AG09309 (cell line): ENCODE data around the gene ADAT1.

Source experiments
- DNase-seq: peaks from one replicate; pipeline ENCODE4 v3.0.0-alpha.2; 2010; ENCODE audit warnings: low read depth
- H3K4me3 ChIP-seq: 2 replicates; pipeline ENCODE4 v1.5.1; 2011; ENCODE audit warnings: mild to moderate bottlenecking, low read depth, low read length, moderate library complexity; ENCODE audit not compliant: control insufficient read depth
- TF ChIP-seq, protein P1 (sequence below): IDR thresholded peaks from 2 replicates; pipeline ENCODE4 v1.5.1; 2011; ENCODE audit warnings: mild to moderate bottlenecking, low read depth, low read length, inconsistent platforms; ENCODE audit not compliant: insufficient read depth, control insufficient read depth; ENCODE audit errors: missing control alignments

Gene ADAT1

DNA sequence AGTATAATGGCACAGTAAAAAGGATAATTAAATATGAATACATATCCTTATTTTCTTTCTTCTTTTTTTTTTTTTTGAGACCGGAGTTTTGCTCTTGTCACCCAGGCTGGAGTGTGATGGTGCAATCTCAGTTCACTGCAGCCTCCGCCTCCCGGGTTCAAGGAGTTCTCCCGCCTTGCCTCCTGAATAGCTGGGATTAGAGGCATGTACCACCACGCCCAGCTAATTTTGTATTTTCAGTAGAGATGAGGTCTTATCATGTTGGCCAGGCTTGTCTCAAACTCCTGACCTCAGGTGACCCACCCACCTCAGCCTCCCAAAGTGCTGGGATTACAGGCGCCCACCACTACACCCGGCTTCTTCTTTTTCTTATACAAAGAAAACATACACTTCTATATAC, 44.9 kb downstream of the ADAT1 start:
- no peak for DNase-seq
- no peak overlapping the region for H3K4me3 ChIP-seq
- TF ChIP-seq, protein P1, sequence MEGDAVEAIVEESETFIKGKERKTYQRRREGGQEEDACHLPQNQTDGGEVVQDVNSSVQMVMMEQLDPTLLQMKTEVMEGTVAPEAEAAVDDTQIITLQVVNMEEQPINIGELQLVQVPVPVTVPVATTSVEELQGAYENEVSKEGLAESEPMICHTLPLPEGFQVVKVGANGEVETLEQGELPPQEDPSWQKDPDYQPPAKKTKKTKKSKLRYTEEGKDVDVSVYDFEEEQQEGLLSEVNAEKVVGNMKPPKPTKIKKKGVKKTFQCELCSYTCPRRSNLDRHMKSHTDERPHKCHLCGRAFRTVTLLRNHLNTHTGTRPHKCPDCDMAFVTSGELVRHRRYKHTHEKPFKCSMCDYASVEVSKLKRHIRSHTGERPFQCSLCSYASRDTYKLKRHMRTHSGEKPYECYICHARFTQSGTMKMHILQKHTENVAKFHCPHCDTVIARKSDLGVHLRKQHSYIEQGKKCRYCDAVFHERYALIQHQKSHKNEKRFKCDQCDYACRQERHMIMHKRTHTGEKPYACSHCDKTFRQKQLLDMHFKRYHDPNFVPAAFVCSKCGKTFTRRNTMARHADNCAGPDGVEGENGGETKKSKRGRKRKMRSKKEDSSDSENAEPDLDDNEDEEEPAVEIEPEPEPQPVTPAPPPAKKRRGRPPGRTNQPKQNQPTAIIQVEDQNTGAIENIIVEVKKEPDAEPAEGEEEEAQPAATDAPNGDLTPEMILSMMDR: no peak

DNA sequence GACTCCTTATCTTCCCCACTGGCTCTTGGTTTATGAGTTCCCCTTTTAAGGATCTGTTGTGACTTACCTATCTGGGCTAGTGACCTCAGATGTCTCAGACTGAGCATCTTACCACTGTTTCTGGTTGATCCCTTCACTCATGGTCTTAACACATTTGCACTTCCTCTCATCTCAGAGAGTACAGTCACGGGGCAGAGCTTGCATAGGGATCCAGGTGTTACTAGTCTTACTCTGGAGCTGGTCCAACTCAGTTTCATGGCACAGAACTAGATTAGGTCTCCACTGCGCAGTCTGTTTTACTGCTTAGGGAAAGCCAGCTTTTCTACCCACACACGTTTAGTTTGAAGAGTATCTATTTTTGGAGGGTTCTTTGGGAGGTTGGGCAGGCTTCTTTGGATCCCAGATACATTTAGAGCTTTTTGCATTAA, 46.7 kb downstream of the ADAT1 start:
- no peak overlapping the region for H3K4me3 ChIP-seq
- DNase-seq: no peak
- TF ChIP-seq, protein P1: no peak

DNA sequence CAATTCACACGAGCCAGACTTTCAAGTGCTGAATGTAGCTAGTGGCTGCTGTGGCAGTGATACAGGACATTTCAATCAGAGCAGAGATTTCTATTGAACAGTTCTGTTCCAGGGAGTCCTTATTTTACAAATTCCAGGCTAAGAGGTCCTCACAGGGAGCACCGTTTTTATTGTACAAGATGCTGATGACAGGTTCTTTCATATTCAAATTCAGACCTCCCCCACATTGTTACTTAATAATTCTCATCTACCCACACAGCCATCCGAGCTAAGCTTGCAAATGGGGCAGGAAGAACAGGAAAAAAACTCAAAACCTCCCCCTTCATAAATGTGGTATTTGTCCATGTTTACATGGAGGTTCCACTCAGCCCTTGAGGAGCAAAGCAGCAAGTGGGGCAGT, 47.1 kb downstream of the ADAT1 start:
- H3K4me3 ChIP-seq: no peak overlapping the region
- DNase-seq: no peak
- TF ChIP-seq, protein P1: no peak

DNA sequence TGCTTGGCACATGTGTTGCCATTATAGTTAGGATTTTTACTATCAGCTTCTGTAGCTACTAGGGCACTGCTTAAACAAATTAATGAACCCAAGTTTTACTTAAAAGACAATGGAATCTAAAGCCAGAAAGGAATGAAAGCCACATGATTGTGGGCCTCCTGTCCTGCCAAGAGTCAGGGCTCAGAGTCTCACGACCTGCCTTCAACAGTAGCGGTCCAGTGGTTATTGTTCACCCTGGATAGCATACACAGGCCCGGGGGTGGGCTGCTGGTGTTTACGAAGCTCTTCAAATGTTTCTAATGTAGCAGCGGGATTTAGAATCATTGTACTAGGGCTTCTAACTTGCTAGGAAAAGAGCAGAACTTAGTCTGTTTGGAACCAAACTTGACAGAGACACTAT, 49.1 kb downstream of the ADAT1 start:
- TF ChIP-seq, protein P1: no peak

DNA sequence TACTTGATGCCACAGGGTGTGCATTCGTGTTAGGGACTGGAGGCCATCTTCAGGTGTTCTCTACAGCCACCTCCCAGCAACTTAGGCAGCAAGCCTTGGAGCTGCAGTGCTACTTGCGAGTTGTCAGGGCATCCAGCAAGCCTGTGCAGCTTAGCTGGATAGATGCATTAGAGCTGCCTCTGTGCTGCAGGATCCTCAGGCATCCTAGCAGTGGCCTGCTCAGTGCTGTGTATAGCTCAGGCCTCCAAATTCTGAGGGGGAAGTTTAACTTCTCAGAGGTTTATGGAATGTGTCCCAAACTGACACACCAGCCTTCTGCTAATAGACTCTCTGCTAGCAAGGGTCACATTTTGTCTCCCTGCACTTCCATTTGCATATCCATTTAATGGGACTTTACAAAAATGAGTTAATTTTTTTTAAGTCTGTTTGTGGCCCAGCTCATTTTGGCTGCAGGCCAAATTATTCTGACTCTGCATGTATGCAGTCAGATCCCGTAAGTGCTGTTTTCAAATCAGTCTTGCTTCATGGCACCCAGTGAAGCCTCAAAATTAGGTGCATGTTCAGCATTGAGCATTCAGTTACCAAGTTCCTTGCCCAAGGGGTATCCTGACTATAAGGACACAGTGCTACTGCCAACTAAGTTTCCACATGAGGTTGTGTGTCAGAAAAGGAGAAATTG, 50.1 kb downstream of the ADAT1 start:
- no peak for DNase-seq
- H3K4me3 ChIP-seq: no peak overlapping the region
- TF ChIP-seq, protein P1: no peak

More for the DNA sequence above, 49.1 kb downstream of the ADAT1 start:
- H3K4me3 ChIP-seq: no peak overlapping the region
- no peak for DNase-seq

DNA sequence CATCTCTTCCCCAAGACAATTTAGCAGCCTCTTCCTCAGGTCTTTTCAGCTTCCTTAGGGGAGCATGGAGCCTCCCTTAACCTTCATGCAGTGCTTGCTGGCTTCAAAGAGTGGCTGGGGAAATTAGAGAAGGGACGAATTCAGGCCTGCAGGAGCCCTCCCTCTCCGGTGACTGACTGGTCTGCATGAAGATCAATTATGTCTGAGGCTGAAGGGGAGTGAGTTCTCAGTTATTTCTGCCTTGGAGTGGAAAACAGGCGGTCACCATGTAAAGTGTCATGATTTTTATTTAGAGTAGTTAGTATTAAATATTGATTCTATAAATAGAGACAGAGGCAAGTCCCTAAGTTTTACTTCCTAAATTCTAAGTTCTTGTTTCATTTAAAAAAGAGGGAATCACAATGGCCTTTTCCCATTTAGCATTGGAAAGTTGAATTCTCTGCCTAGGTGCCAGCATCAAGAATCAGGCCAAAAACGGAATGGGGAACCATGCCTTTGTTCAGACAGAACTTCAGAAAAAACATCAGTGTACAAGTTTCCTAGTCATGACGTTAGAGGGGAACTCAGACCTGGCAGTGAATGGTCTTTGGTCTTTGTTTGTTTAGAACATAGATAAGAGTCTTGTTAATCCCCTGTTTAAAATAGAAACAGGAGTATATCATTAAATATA, 52.5 kb downstream of the ADAT1 start:
- H3K4me3 ChIP-seq: no peak overlapping the region
- no peak for DNase-seq
- TF ChIP-seq, protein P1: no peak

DNA sequence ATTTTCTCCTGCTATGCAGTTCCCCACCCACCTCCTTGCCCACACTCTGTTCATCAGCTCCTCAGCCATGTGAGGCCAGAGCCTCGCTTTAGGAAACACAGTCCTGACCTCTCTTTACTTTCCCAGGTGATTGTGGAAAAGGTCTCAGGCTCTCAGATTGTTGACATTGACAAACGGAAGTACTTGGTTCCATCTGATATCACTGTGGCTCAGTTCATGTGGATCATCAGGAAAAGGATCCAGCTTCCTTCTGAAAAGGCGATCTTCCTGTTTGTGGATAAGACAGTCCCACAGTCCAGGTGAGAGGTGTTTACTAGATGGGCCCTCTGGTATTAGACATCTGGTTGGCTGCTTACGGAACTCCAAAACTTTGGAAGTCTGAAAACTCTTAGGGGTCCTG, 55.2 kb downstream of the ADAT1 start:
- DNase-seq: no peak
- H3K4me3 ChIP-seq: no peak overlapping the region
- TF ChIP-seq, protein P1: no peak
